NB4 (cell line): ENCODE results near the gene TRPC1.

ENCODE experiments used
- POLR2A ChIP-seq: IDR thresholded peaks from 2 replicates; pipeline ENCODE4 v1.6.1; 2011; ENCODE audit warnings: mild to moderate bottlenecking; ENCODE audit not compliant: insufficient read length; ENCODE audit errors: extremely low read depth
- TF ChIP-seq, protein P1 (sequence below): IDR thresholded peaks from one replicate; pipeline ENCODE4 v1.5.1; 2012; ENCODE audit warnings: low read depth, low read length

- TF ChIP-seq, protein P1, sequence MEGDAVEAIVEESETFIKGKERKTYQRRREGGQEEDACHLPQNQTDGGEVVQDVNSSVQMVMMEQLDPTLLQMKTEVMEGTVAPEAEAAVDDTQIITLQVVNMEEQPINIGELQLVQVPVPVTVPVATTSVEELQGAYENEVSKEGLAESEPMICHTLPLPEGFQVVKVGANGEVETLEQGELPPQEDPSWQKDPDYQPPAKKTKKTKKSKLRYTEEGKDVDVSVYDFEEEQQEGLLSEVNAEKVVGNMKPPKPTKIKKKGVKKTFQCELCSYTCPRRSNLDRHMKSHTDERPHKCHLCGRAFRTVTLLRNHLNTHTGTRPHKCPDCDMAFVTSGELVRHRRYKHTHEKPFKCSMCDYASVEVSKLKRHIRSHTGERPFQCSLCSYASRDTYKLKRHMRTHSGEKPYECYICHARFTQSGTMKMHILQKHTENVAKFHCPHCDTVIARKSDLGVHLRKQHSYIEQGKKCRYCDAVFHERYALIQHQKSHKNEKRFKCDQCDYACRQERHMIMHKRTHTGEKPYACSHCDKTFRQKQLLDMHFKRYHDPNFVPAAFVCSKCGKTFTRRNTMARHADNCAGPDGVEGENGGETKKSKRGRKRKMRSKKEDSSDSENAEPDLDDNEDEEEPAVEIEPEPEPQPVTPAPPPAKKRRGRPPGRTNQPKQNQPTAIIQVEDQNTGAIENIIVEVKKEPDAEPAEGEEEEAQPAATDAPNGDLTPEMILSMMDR: no peak
- no peak for TF ChIP-seq POLR2A
These were observed 93.5 kb downstream of the TRPC1 start for GRCh38 chr3:142817356-142817755.
